ENCODE data around the gene NCR3LG1.

NCR3LG1 gene

DNA sequence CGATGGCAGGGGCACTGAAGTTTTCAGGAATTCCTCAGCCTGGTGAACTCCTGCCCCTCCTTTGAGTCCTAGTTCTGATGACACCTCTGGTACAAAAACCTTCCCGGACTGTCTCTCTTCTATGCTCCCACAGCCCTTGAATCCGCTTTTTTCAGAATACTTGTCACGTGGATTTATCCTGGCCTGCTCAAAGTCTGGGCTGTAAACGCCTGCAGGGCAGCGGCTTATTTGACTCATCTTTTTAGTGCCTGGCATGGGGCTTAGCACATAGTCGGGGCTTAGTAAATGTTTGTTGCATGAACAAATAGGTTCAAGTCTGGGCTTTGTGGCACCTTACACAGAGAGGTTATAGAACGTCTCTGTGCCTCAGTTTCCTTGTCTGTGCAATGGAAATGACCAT is 50.2 kb downstream of the NCR3LG1 start:
- H3K9me3 ChIP-seq (ENCODE audit: control insufficient read depth in 1 of 2, low read length in 2 of 2) = no peaks in the 10 kb centered on the region
- H3K4me3 ChIP-seq (ENCODE audit: low read depth in 1 of 2, low read length in 2 of 2) = no peak overlapping the region
- peaks cover 4 to 11% of the 10 kb centered on the region in 2 donors for H3K4me1 ChIP-seq (ENCODE audit: control insufficient read depth in 1 of 2, insufficient read depth in 2 of 2, low read length in 2 of 2)
- no peaks in the 10 kb centered on the region for H3K27me3 ChIP-seq (ENCODE audit: control insufficient read depth in 1 of 2, insufficient read depth in 2 of 2, low read length in 2 of 2)
- no peak overlapping the region for H3K9ac ChIP-seq (ENCODE audit: low read depth in 1 of 2, low read length in 2 of 2)
- no peaks in the 10 kb centered on the region for H3K36me3 ChIP-seq (ENCODE audit: control insufficient read depth in 1 of 2, insufficient read depth in 2 of 2, low read length in 2 of 2)
- no peak overlapping the region for H3K27ac ChIP-seq (ENCODE audit: low read depth, low read length)

DNA sequence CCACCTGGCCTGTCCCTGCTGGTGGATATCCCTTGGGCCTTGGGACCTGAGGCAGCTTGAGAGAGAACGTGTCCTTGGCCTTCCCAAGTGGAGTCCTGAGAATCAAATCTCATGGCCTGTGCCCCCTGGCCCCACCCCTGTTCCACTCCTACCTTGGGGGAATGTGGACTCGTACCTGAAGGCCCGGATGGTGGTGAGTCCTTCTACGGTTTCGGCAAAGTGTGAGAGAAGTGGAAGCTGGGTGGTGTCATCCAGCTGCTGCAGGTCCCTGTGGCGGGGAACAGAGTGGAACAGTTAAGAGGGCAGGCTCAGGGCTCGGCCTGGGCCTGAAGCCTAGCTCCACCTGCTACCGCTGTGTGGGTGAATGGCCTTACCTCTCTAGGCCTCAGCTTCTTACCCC is 50.9 kb downstream of the NCR3LG1 start:
- no peaks in the 10 kb centered on the region for H3K9me3 ChIP-seq (ENCODE audit: control insufficient read depth in 1 of 2, low read length in 2 of 2)
- H3K4me1 ChIP-seq (ENCODE audit: control insufficient read depth in 1 of 2, insufficient read depth in 2 of 2, low read length in 2 of 2) = peaks cover 4 to 11% of the 10 kb centered on the region in 2 donors
- H3K27ac ChIP-seq (ENCODE audit: low read depth, low read length) = no peak overlapping the region
- H3K4me3 ChIP-seq (ENCODE audit: low read depth in 1 of 2, low read length in 2 of 2) = no peak overlapping the region
- no peak overlapping the region for H3K9ac ChIP-seq (ENCODE audit: low read depth in 1 of 2, low read length in 2 of 2)
- H3K27me3 ChIP-seq (ENCODE audit: control insufficient read depth in 1 of 2, insufficient read depth in 2 of 2, low read length in 2 of 2) = no peaks in the 10 kb centered on the region
- H3K36me3 ChIP-seq (ENCODE audit: control insufficient read depth in 1 of 2, insufficient read depth in 2 of 2, low read length in 2 of 2) = no peaks in the 10 kb centered on the region

DNA sequence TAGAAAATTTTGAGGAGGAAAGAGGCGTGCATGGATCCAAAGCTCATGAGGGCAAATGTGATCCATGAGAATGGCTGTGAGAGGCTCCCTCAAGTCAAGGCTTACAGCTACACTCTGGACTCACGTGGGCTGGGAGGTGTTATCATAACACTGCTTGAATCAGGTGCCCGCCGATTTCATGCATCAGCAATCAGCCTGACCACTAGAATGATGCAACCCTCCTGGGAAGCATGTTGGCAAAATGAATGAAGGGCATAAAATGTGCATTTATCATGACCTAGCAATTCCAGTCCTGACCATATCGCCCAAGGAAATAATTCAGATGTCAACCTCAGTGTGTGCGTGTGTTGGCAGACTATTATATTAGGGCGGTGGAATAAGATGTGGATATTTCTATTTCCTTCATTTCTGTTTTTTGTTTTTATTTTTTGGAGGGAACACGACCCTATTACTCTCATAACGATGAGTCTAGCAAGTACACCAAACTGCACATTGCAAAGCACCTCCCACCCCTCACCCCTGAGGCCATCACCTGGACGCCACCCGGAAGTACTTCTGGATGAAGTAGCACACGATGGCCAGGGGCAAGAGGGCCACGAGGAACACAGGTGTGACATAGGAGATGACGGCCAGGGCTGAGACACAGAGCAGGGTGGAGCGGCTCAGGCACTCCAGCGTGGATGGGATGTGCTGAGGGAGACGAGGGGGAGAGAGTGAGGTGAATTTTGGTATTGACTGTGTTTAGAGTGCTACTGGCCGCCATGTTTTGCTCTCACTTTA is 52.6 kb downstream of the NCR3LG1 start:
- no peaks in the 10 kb centered on the region for H3K36me3 ChIP-seq (ENCODE audit: control insufficient read depth in 1 of 2, insufficient read depth in 2 of 2, low read length in 2 of 2)
- peaks cover 4 to 11% of the 10 kb centered on the region in 2 donors for H3K4me1 ChIP-seq (ENCODE audit: control insufficient read depth in 1 of 2, insufficient read depth in 2 of 2, low read length in 2 of 2)
- no peaks in the 10 kb centered on the region for H3K9me3 ChIP-seq (ENCODE audit: control insufficient read depth in 1 of 2, low read length in 2 of 2)
- no peak overlapping the region for H3K27ac ChIP-seq (ENCODE audit: low read depth, low read length)
- no peak overlapping the region for H3K9ac ChIP-seq (ENCODE audit: low read depth in 1 of 2, low read length in 2 of 2)
- no peaks in the 10 kb centered on the region for H3K27me3 ChIP-seq (ENCODE audit: control insufficient read depth in 1 of 2, insufficient read depth in 2 of 2, low read length in 2 of 2)
- H3K4me3 ChIP-seq (ENCODE audit: low read depth in 1 of 2, low read length in 2 of 2) = no peak overlapping the region

DNA sequence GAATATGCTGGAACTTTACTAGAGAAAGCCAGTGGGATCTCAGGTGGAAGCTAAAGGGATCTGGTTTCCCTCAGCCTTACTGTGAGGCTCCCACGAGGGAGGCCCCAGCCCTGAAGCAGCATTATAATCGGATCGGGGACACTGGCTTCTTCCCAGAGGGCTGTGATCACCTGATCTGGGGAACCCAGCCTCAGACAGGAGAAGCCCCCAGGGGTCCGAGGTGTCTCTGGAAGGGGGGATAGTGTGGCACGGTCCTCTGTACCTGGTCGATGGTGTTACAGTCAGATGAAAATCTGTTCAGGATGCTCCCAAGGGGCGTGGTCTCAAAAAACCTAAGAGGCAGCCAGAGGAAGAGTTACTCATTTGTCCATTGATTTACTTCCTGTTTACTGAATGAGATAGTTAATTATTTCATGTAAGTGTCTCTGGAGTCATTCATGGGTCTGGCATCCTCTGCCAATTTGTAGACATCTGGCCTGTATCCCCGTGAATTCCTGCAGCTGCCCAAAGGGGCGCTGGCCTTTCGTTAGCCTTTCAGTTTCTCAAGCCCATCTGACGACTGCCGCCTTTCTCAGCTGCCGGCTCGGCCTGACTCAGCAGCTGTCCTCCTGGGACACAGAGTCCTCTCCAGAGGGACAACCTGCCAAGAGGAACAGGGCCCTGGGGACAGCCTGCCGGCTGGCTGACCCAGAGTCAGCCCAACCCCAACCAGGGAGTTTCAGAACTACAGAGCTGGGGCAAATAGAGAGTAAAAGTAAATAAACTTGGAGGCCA is 53.8 kb downstream of the NCR3LG1 start:
- H3K4me3 ChIP-seq (ENCODE audit: low read depth in 1 of 2, low read length in 2 of 2) = no peak overlapping the region
- no peak overlapping the region for H3K27ac ChIP-seq (ENCODE audit: low read depth, low read length)
- H3K4me1 ChIP-seq (ENCODE audit: control insufficient read depth in 1 of 2, insufficient read depth in 2 of 2, low read length in 2 of 2) = peaks cover 4 to 11% of the 10 kb centered on the region in 2 donors
- no peak overlapping the region for H3K9ac ChIP-seq (ENCODE audit: low read depth in 1 of 2, low read length in 2 of 2)
- H3K9me3 ChIP-seq (ENCODE audit: control insufficient read depth in 1 of 2, low read length in 2 of 2) = no peaks in the 10 kb centered on the region
- H3K27me3 ChIP-seq (ENCODE audit: control insufficient read depth in 1 of 2, insufficient read depth in 2 of 2, low read length in 2 of 2) = no peaks in the 10 kb centered on the region
- H3K36me3 ChIP-seq (ENCODE audit: control insufficient read depth in 1 of 2, insufficient read depth in 2 of 2, low read length in 2 of 2) = no peaks in the 10 kb centered on the region

DNA sequence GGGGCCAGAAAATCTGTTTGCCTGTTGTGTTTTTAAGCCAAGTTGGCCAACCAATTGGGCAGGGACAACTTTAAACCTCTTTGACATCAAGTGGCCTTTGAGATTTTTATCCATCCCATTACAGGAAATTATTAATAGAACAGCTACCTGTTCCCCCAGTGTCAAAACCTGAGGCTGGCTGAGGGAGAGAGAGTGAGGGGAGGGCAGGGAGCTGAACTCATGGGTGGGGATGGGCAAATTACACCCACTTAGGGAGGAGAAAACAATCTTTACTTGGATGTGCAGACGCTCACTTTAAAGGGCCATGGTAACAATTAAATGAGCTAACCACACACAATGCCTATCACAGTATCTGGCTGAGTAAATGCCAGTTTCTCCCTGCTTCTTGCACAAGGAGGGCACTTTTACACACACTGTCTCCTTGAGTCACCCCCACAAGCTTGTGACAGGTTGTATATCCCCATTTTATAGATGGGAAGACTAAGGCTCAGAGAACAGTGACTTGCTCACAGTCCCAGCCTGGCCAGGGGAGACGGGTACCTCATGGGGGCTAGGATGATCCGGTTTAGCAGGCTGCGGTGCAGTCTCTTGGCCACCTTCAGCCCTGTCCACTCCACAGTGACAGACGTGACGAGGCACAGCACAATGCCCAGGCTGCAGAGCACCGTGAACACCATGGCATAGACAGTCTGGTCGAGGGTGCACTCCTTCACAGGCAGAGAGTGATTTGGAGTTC is 54.6 kb downstream of the NCR3LG1 start:
- no peak overlapping the region for H3K9ac ChIP-seq (ENCODE audit: low read depth in 1 of 2, low read length in 2 of 2)
- peaks cover 4 to 11% of the 10 kb centered on the region in 2 donors for H3K4me1 ChIP-seq (ENCODE audit: control insufficient read depth in 1 of 2, insufficient read depth in 2 of 2, low read length in 2 of 2)
- H3K27me3 ChIP-seq (ENCODE audit: control insufficient read depth in 1 of 2, insufficient read depth in 2 of 2, low read length in 2 of 2) = peaks cover 0 to under 1% of the 10 kb centered on the region in 2 donors
- H3K4me3 ChIP-seq (ENCODE audit: low read depth in 1 of 2, low read length in 2 of 2) = no peak overlapping the region
- H3K9me3 ChIP-seq (ENCODE audit: control insufficient read depth in 1 of 2, low read length in 2 of 2) = no peaks in the 10 kb centered on the region
- no peak overlapping the region for H3K27ac ChIP-seq (ENCODE audit: low read depth, low read length)
- H3K36me3 ChIP-seq (ENCODE audit: control insufficient read depth in 1 of 2, insufficient read depth in 2 of 2, low read length in 2 of 2) = no peaks in the 10 kb centered on the region

DNA sequence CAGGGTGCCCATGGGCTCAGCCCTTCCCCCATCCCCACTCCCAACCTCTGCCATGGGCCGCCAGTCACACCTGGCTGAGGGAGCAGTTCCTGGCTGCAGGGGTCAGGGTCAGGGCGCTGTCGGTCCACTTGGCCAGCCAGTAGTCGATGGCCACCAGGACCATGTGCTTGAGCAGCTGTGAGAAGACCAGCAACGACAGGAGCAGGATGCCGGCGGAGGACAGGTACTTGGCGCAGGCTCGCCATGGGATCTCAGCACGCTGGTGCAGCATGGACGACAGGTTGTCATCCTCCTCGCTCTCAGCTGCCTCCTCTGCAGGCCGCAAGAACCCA is 55.2 kb downstream of the NCR3LG1 start:
- Histone ChIP-seq H3K9ac (ENCODE audit: low read depth in 1 of 2, low read length in 2 of 2) (no peak overlapping the region), H3K4me1 (ENCODE audit: control insufficient read depth in 1 of 2, insufficient read depth in 2 of 2, low read length in 2 of 2) (peaks cover 4 to 11% of the 10 kb centered on the region in 2 donors), H3K27me3 (ENCODE audit: control insufficient read depth in 1 of 2, insufficient read depth in 2 of 2, low read length in 2 of 2) (peaks cover 0 to 2% of the 10 kb centered on the region in 2 donors), H3K4me3 (ENCODE audit: low read depth in 1 of 2, low read length in 2 of 2) (no peak overlapping the region), H3K36me3 (ENCODE audit: control insufficient read depth in 1 of 2, insufficient read depth in 2 of 2, low read length in 2 of 2) (no peaks in the 10 kb centered on the region), H3K27ac (ENCODE audit: low read depth, low read length) (no peak overlapping the region), H3K9me3 (ENCODE audit: control insufficient read depth in 1 of 2, low read length in 2 of 2) (no peaks in the 10 kb centered on the region)

DNA sequence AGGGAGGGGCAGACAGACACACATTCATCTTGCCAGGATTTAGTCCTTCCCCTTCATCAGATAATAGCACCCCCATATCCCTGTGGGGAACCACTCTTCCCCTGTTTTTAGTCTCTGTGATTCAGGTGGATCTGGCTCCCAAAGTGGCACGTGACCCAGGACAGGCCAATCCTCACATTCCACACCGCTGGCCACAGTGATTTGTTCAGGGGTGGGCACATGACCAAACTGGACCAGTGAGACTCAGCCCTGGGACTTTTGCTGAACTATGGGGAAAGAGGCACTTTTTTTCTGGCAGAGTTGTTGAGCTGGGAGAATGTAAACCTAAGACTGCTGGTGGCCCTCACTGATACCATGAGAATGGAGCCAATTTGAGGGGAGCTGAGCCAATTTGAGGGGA is 56.0 kb downstream of the NCR3LG1 start:
- no peaks in the 10 kb centered on the region for H3K36me3 ChIP-seq (ENCODE audit: control insufficient read depth in 1 of 2, insufficient read depth in 2 of 2, low read length in 2 of 2)
- H3K27me3 ChIP-seq (ENCODE audit: control insufficient read depth in 1 of 2, insufficient read depth in 2 of 2, low read length in 2 of 2) = peaks cover 0 to 2% of the 10 kb centered on the region in 2 donors
- no peak overlapping the region for H3K4me3 ChIP-seq (ENCODE audit: low read depth in 1 of 2, low read length in 2 of 2)
- H3K4me1 ChIP-seq (ENCODE audit: control insufficient read depth in 1 of 2, insufficient read depth in 2 of 2, low read length in 2 of 2) = peaks cover 4 to 11% of the 10 kb centered on the region in 2 donors
- H3K9me3 ChIP-seq (ENCODE audit: control insufficient read depth in 1 of 2, low read length in 2 of 2) = no peaks in the 10 kb centered on the region
- no peak overlapping the region for H3K9ac ChIP-seq (ENCODE audit: low read depth in 1 of 2, low read length in 2 of 2)
- no peak overlapping the region for H3K27ac ChIP-seq (ENCODE audit: low read depth, low read length)

DNA sequence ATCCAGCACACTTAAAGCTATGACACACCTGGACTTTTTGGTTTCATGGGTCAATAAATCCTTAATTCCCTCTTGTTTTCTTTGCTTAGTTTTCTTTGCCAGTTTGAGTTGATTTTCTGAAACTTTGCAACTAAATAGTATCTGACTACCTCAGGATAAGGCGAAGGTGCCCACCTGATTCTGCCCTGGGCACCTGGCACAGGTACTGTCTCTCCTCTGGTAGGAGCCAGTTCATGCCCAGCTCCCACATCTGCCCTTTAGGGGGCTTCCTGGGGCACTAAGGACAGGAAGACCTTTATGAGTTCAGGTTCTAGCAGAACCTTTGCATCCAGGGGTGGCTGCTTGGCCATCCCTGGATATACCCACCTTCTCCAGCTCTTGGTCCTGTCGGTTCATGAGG is 56.4 kb downstream of the NCR3LG1 start:
- Histone ChIP-seq H3K4me3 (ENCODE audit: low read depth in 1 of 2, low read length in 2 of 2) (no peak overlapping the region), H3K27ac (ENCODE audit: low read depth, low read length) (no peak overlapping the region), H3K9ac (ENCODE audit: low read depth in 1 of 2, low read length in 2 of 2) (no peak overlapping the region), H3K9me3 (ENCODE audit: control insufficient read depth in 1 of 2, low read length in 2 of 2) (no peaks in the 10 kb centered on the region), H3K27me3 (ENCODE audit: control insufficient read depth in 1 of 2, insufficient read depth in 2 of 2, low read length in 2 of 2) (peaks cover 0 to 2% of the 10 kb centered on the region in 2 donors), H3K4me1 (ENCODE audit: control insufficient read depth in 1 of 2, insufficient read depth in 2 of 2, low read length in 2 of 2) (peaks cover 4 to 11% of the 10 kb centered on the region in 2 donors), H3K36me3 (ENCODE audit: control insufficient read depth in 1 of 2, insufficient read depth in 2 of 2, low read length in 2 of 2) (no peaks in the 10 kb centered on the region)

DNA sequence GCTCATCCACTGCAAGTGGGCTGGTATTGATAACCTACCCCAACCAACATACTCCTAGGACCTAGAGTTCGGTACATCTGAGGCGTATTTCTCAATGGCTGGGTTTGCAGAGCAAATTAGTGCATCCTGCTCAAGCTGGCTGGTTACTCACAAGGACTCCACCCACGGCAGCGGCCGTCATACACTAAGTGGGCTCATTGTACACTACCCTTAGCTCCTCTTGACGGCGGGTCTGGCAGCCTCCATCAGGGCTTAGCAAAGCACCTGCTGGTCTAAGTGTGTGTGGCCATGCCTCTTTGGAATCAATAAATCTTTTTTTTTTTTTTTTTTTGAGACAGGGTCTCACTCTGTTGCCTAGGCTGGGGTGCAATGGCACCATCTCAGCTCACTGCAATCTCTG is 57.0 kb downstream of the NCR3LG1 start:
- Histone ChIP-seq H3K9me3 (ENCODE audit: control insufficient read depth in 1 of 2, low read length in 2 of 2) (no peaks in the 10 kb centered on the region), H3K9ac (ENCODE audit: low read depth in 1 of 2, low read length in 2 of 2) (no peak overlapping the region), H3K4me1 (ENCODE audit: control insufficient read depth in 1 of 2, insufficient read depth in 2 of 2, low read length in 2 of 2) (peaks cover 4 to 11% of the 10 kb centered on the region in 2 donors), H3K27ac (ENCODE audit: low read depth, low read length) (no peak overlapping the region), H3K36me3 (ENCODE audit: control insufficient read depth in 1 of 2, insufficient read depth in 2 of 2, low read length in 2 of 2) (no peaks in the 10 kb centered on the region), H3K27me3 (ENCODE audit: control insufficient read depth in 1 of 2, insufficient read depth in 2 of 2, low read length in 2 of 2) (peaks cover 0 to 6% of the 10 kb centered on the region in 2 donors), H3K4me3 (ENCODE audit: low read depth in 1 of 2, low read length in 2 of 2) (no peak overlapping the region)
